HEK293 (cell line): ENCODE measurements around the gene THOP1.

Source experiments
- CTCF ChIP-seq: fragments of 450-650 bp; formaldehyde crosslinking; IDR thresholded peaks from 2 replicates; pipeline ENCODE4 v1.5.1; 2016; ENCODE audit warnings: missing biosample characterization, missing genetic modification characterization
- MEIS1 ChIP-seq: sonication (generic); formaldehyde crosslinking; IDR thresholded peaks from 2 replicates; pipeline ENCODE4 v1.8.1; 2022; ENCODE audit warnings: missing genetic modification reagents, mild to moderate bottlenecking, borderline replicate concordance
- OVOL3 ChIP-seq: fragments of 450-650 bp; formaldehyde crosslinking; IDR thresholded peaks from 2 replicates; pipeline ENCODE4 v1.5.1; 2016; ENCODE audit warnings: missing biosample characterization, missing genetic modification characterization
- ZBTB1 ChIP-seq: fragments of 450-650 bp; formaldehyde crosslinking; IDR thresholded peaks from 2 replicates; pipeline ENCODE4 v1.5.1; 2016; ENCODE audit warnings: missing biosample characterization, missing genetic modification characterization
- ZBTB8A ChIP-seq: fragments of 450-650 bp; formaldehyde crosslinking; IDR thresholded peaks from 2 replicates; pipeline ENCODE4 v1.5.1; 2016; ENCODE audit warnings: missing biosample characterization, missing genetic modification characterization
- ZNF138 ChIP-seq: fragments of 450-650 bp; formaldehyde crosslinking; IDR thresholded peaks from 2 replicates; pipeline ENCODE4 v1.5.1; 2016; ENCODE audit warnings: missing biosample characterization, missing genetic modification characterization, borderline replicate concordance
- ZNF140 ChIP-seq: fragments of 450-650 bp; formaldehyde crosslinking; IDR thresholded peaks from 2 replicates; pipeline ENCODE4 v1.5.1; 2016; ENCODE audit warnings: missing biosample characterization, missing genetic modification characterization
- ZNF157 ChIP-seq: fragments of 450-650 bp; formaldehyde crosslinking; IDR thresholded peaks from 2 replicates; pipeline ENCODE4 v1.5.1; 2016; ENCODE audit warnings: missing biosample characterization, missing genetic modification characterization
- ZNF843 ChIP-seq: fragments of 450-650 bp; formaldehyde crosslinking; IDR thresholded peaks from 2 replicates; pipeline ENCODE4 v1.5.1; 2016; ENCODE audit warnings: missing biosample characterization, missing genetic modification characterization
- TF ChIP-seq, protein P1 (sequence below): fragments of 450-650 bp; formaldehyde crosslinking; IDR thresholded peaks from 2 replicates; pipeline ENCODE4 v1.5.1; 2016; ENCODE audit warnings: missing biosample characterization, missing genetic modification characterization

DNA sequence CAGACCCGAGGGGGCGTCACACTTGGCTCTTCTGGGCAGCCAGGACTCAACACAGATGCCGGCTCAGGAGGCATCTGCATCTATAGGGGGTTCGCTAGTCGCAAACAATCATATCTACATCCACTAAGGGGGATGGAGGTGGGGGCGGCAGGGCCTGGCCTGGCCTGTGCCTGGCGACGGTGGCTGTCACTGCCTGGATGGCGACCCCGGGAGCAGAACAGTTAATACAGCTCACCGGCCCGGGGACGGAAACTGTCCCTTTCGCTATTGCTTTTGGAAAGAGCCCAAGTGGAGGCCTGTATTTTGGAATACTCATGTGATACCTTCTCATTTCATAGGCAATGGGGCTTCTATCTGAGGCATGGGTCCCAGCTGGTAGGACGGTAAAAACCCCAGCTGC, 19.9 kb upstream of the THOP1 start:
- TF ChIP-seq CTCF (tag by site-specific recombination) (no peak), ZBTB8A (no peak), ZNF157 (tag by site-specific recombination) (no peak), OVOL3 (no peak), MEIS1 (no peak), ZNF843 (no peak), ZBTB1 (tag by site-specific recombination) (no peak), ZNF140 (no peak), ZNF138 (no peak)
- TF ChIP-seq, protein P1, sequence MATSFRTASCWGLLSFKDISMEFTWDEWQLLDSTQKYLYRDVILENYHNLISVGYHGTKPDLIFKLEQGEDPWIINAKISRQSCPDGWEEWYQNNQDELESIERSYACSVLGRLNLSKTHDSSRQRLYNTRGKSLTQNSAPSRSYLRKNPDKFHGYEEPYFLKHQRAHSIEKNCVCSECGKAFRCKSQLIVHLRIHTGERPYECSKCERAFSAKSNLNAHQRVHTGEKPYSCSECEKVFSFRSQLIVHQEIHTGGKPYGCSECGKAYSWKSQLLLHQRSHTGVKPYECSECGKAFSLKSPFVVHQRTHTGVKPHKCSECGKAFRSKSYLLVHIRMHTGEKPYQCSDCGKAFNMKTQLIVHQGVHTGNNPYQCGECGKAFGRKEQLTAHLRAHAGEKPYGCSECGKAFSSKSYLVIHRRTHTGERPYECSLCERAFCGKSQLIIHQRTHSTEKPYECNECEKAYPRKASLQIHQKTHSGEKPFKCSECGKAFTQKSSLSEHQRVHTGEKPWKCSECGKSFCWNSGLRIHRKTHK (tag by site-specific recombination): no peak
